GM12801 (cell line): Measurements from ENCODE around the gene ZNF177.

ENCODE experiments used
- TF ChIP-seq, protein P1 (sequence below): IDR thresholded peaks from one replicate; pipeline ENCODE4 v1.5.1; 2011; ENCODE audit warnings: control low read depth; ENCODE audit not compliant: insufficient read length; ENCODE audit errors: extremely low read depth

The ZNF177 gene

DNA sequence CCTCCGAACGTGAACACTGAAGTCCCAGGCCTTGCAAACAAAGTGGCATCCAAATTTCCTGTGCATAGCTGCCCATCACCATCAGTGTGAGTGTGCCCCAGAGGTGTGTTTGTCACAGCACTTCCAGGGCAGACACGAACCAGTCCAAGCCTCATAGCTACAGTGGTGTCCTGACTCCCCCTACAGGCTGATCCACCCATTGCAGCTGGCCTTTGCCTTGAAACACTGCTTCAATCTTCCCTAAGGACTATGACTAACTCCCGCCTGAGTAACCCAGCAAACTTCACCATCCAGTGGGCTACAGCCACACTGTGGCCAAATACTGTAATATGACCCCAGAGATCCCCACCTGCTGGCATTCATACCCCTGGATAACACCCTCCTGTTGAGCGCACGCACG is 68.7 kb downstream of the ZNF177 start:
- TF ChIP-seq, protein P1, sequence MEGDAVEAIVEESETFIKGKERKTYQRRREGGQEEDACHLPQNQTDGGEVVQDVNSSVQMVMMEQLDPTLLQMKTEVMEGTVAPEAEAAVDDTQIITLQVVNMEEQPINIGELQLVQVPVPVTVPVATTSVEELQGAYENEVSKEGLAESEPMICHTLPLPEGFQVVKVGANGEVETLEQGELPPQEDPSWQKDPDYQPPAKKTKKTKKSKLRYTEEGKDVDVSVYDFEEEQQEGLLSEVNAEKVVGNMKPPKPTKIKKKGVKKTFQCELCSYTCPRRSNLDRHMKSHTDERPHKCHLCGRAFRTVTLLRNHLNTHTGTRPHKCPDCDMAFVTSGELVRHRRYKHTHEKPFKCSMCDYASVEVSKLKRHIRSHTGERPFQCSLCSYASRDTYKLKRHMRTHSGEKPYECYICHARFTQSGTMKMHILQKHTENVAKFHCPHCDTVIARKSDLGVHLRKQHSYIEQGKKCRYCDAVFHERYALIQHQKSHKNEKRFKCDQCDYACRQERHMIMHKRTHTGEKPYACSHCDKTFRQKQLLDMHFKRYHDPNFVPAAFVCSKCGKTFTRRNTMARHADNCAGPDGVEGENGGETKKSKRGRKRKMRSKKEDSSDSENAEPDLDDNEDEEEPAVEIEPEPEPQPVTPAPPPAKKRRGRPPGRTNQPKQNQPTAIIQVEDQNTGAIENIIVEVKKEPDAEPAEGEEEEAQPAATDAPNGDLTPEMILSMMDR: no peak
